ENCODE measurements around the gene RPS6KA2. TPM values are rescaled to one million over a fixed set of nuclear protein-coding genes. Genes with fewer than 3 reads are reported as not detected.

RPS6KA2 gene
- total and polyA plus RNA-seq, 2 experiments from 2014 or later = 45.1 to 49.0 TPM

- H3K27me3 ChIP-seq (replicated peaks; ENCODE audit: insufficient read depth) = peaks cover 63% of the 10 kb centered on the region
- H2AFZ ChIP-seq = no peak overlapping the region
- H3K9me3 ChIP-seq (ENCODE audit: low read depth) = no peaks in the 10 kb centered on the region
- no peak overlapping the region for H3K4me3 ChIP-seq
- H3K9ac ChIP-seq = no peak overlapping the region
- H3K27ac ChIP-seq = no peak overlapping the region
- H3K79me2 ChIP-seq (ENCODE audit: insufficient read depth) = no peaks in the 10 kb centered on the region
- H3K4me2 ChIP-seq (ENCODE audit: unreplicated experiment) = no peak overlapping the region
- H3K36me3 ChIP-seq (ENCODE audit: low read depth) = no peaks in the 10 kb centered on the region
- H3K4me1 ChIP-seq (ENCODE audit: insufficient read depth) = no peaks in the 10 kb centered on the region
- H3F3A ChIP-seq (ENCODE audit: insufficient read depth) = no peaks in the 10 kb centered on the region
- H3K9me2 ChIP-seq (ENCODE audit: insufficient read depth) = no peaks in the 10 kb centered on the region
- DNase-seq = no peak
- TF ChIP-seq EZH2 (IDR thresholded peaks at IDR 0.05; ENCODE audit: insufficient read depth, poor library complexity, severe bottlenecking) = no peak
- no peak for TF ChIP-seq EZH2phosphoT487 (IDR thresholded peaks at IDR 0.05; ENCODE audit: insufficient read depth, low read depth)
- WGBS, 2 experiments (ENCODE audit: low coverage in 1 of 2, low lambda C conversion rate in 2 of 2, missing lambda C conversion rate in 2 of 2) = 83 to 89% methylated on average over 9 of the region's 9 CpGs
- H4K20me1 ChIP-seq (ENCODE audit: insufficient read depth) = no peaks in the 10 kb centered on the region
- in situ Hi-C loops (cut with MboI) = no loop called here
Observed at GRCh38 chr6:166670013-166670412, 43.0 kb upstream of the RPS6KA2 start.

DNA sequence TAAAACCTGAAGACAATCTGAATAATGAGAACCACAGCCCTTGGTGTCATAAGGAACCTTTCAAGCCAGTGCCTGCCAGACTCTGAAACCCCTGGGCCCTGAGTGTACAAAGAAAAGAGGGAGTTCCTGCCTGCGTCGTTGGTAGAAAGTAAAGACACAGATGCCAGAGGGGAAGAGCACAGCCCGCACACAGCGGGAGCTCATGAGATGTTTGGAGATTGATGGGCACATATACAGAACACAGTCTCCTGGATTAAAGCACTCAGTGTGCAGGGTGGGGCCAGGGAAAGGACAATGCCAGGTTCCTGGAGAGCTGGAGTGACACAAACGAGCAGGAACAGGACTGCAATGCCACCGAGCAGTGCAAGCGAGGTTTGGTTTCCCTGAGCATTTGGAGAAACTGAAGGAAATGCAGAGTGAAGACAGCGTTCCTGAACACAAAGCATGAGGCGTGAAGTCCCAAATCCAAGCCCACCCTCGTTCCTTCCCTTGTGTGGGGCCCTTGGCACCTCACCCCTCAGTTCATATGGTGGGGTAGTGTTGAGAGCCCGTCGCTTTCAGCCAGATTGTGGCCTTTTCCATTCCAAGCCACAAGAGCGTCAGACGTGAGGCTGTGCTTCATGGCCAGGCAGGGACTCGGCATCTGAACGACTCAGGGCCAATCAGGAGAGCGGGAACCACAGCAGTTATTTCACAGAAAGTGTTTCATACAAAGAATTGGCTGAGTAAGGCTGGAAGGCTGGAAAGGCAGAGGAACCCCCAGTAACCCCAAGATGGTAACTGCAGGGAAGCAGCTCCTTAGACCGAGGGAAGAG is 41.0 kb upstream of the RPS6KA2 start:
- H3K4me2 ChIP-seq (ENCODE audit: unreplicated experiment) = peak overlapping the region; percentile 44
- no peaks in the 10 kb centered on the region for H4K20me1 ChIP-seq (ENCODE audit: insufficient read depth)
- H3K4me1 ChIP-seq (ENCODE audit: insufficient read depth) = no peaks in the 10 kb centered on the region
- H3K9me3 ChIP-seq (ENCODE audit: low read depth) = no peaks in the 10 kb centered on the region
- TF ChIP-seq EZH2phosphoT487 (IDR thresholded peaks at IDR 0.05; ENCODE audit: insufficient read depth, low read depth) (no peak), EZH2 (IDR thresholded peaks at IDR 0.05; ENCODE audit: insufficient read depth, poor library complexity, severe bottlenecking) (no peak)
- H3F3A ChIP-seq (ENCODE audit: insufficient read depth) = no peaks in the 10 kb centered on the region
- peak; percentile 61 for DNase-seq
- no peaks in the 10 kb centered on the region for H3K79me2 ChIP-seq (ENCODE audit: insufficient read depth)
- peak overlapping the region; percentile 68 for H2AFZ ChIP-seq
- H3K27ac ChIP-seq = no peak overlapping the region
- peaks cover 58% of the 10 kb centered on the region for H3K27me3 ChIP-seq (replicated peaks; ENCODE audit: insufficient read depth)
- peak overlapping the region; percentile 42 for H3K4me3 ChIP-seq
- in situ Hi-C loops (cut with MboI) = no loop called here
- no peaks in the 10 kb centered on the region for H3K36me3 ChIP-seq (ENCODE audit: low read depth)
- 11 to 14% methylated on average over 18 of the region's 18 CpGs for WGBS, 2 experiments (ENCODE audit: low coverage in 1 of 2, low lambda C conversion rate in 2 of 2, missing lambda C conversion rate in 2 of 2)
- H3K9ac ChIP-seq = no peak overlapping the region
- no peaks in the 10 kb centered on the region for H3K9me2 ChIP-seq (ENCODE audit: insufficient read depth)

GRCh38 chr6:166664135-166664534 is 37.1 kb upstream of the RPS6KA2 start:
- H3K27ac ChIP-seq = no peak overlapping the region
- no peaks in the 10 kb centered on the region for H3K9me2 ChIP-seq (ENCODE audit: insufficient read depth)
- no peak overlapping the region for H3K9ac ChIP-seq
- no peaks in the 10 kb centered on the region for H4K20me1 ChIP-seq (ENCODE audit: insufficient read depth)
- no peaks in the 10 kb centered on the region for H3K9me3 ChIP-seq (ENCODE audit: low read depth)
- 66 to 72% methylated on average over 5 of the region's 5 CpGs for WGBS, 2 experiments (ENCODE audit: low coverage in 1 of 2, low lambda C conversion rate in 2 of 2, missing lambda C conversion rate in 2 of 2)
- no peak for TF ChIP-seq EZH2 (IDR thresholded peaks at IDR 0.05; ENCODE audit: insufficient read depth, poor library complexity, severe bottlenecking)
- TF ChIP-seq EZH2phosphoT487 (IDR thresholded peaks at IDR 0.05; ENCODE audit: insufficient read depth, low read depth) = no peak
- H3F3A ChIP-seq (ENCODE audit: insufficient read depth) = no peaks in the 10 kb centered on the region
- no peak for DNase-seq
- H3K4me1 ChIP-seq (ENCODE audit: insufficient read depth) = no peaks in the 10 kb centered on the region
- in situ Hi-C loops (cut with MboI) = no loop called here
- H3K4me3 ChIP-seq = no peak overlapping the region
- peaks cover 53% of the 10 kb centered on the region for H3K27me3 ChIP-seq (replicated peaks; ENCODE audit: insufficient read depth)
- no peak overlapping the region for H3K4me2 ChIP-seq (ENCODE audit: unreplicated experiment)
- no peak overlapping the region for H2AFZ ChIP-seq
- no peaks in the 10 kb centered on the region for H3K36me3 ChIP-seq (ENCODE audit: low read depth)
- no peaks in the 10 kb centered on the region for H3K79me2 ChIP-seq (ENCODE audit: insufficient read depth)

GRCh38 chr6:166663568-166663967 is 36.5 kb upstream of the RPS6KA2 start:
- Histone ChIP-seq H3K4me3 (no peak overlapping the region), H3K4me2 (ENCODE audit: unreplicated experiment) (no peak overlapping the region), H3K4me1 (ENCODE audit: insufficient read depth) (no peaks in the 10 kb centered on the region), H3K9ac (no peak overlapping the region), H3K27me3 (replicated peaks; ENCODE audit: insufficient read depth) (peaks cover 53% of the 10 kb centered on the region), H3K9me2 (ENCODE audit: insufficient read depth) (no peaks in the 10 kb centered on the region), H3K79me2 (ENCODE audit: insufficient read depth) (no peaks in the 10 kb centered on the region), H2AFZ (no peak overlapping the region), H3K27ac (no peak overlapping the region), H3K9me3 (ENCODE audit: low read depth) (no peaks in the 10 kb centered on the region), H3F3A (ENCODE audit: insufficient read depth) (no peaks in the 10 kb centered on the region), H4K20me1 (ENCODE audit: insufficient read depth) (no peaks in the 10 kb centered on the region), H3K36me3 (ENCODE audit: low read depth) (no peaks in the 10 kb centered on the region)
- no peak for DNase-seq
- TF ChIP-seq EZH2 (IDR thresholded peaks at IDR 0.05; ENCODE audit: insufficient read depth, poor library complexity, severe bottlenecking) (no peak), EZH2phosphoT487 (IDR thresholded peaks at IDR 0.05; ENCODE audit: insufficient read depth, low read depth) (no peak)
- in situ Hi-C loops (cut with MboI) = no loop called here
- WGBS, 2 experiments (ENCODE audit: low coverage in 1 of 2, low lambda C conversion rate in 2 of 2, missing lambda C conversion rate in 2 of 2) = 59 to 63% methylated on average over 6 of the region's 6 CpGs

All from GM23248 (cell line).